GM12874 (cell line): Measurements from ENCODE around the gene PCDH9.

Source experiments
- TF ChIP-seq, protein P1 (sequence below): IDR thresholded peaks from 2 replicates; pipeline ENCODE4 v1.5.1; 2011; ENCODE audit warnings: low read depth, mild to moderate bottlenecking, control low read depth, low read length, moderate library complexity; ENCODE audit not compliant: insufficient read depth

The PCDH9 gene

DNA sequence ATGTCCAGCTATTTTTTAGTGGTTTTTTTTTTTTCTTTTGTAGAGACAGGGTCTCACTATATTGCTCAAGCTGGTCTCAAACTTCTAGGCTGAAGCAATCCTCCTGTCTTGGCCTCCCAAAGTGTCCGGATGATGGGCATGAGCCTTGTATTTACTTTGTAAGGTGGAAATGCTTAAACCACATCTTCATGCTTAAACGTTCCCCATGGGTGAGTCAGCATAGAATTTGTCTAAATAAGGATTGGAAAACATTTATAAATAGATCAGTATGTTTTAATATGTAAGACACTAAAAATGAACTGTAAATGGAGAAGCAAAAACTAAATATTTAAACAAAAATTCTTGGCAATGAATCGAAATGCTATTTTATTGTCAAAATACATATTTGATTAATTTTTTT, 698.0 kb downstream of the PCDH9 start:
- TF ChIP-seq, protein P1, sequence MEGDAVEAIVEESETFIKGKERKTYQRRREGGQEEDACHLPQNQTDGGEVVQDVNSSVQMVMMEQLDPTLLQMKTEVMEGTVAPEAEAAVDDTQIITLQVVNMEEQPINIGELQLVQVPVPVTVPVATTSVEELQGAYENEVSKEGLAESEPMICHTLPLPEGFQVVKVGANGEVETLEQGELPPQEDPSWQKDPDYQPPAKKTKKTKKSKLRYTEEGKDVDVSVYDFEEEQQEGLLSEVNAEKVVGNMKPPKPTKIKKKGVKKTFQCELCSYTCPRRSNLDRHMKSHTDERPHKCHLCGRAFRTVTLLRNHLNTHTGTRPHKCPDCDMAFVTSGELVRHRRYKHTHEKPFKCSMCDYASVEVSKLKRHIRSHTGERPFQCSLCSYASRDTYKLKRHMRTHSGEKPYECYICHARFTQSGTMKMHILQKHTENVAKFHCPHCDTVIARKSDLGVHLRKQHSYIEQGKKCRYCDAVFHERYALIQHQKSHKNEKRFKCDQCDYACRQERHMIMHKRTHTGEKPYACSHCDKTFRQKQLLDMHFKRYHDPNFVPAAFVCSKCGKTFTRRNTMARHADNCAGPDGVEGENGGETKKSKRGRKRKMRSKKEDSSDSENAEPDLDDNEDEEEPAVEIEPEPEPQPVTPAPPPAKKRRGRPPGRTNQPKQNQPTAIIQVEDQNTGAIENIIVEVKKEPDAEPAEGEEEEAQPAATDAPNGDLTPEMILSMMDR = no peak

DNA sequence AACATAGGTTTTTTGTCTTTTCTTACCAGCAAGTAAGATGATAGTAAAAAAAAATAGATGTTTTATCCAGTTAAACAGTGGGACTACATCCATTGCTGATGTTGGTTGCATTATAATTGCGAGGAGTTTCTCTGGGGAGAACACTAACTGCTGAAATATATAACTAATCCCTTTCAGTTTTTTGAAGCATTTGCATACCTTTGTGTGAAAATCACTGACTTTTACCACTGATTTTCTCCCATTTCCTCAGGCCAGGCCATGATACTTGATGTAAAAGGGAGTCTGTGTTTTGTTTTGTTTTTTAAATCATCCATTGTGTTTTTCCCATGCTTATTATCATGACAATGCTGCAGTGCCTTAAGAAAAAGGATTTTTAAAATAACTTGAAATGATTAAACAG, 699.5 kb downstream of the PCDH9 start:
- TF ChIP-seq, protein P1 = no peak

DNA sequence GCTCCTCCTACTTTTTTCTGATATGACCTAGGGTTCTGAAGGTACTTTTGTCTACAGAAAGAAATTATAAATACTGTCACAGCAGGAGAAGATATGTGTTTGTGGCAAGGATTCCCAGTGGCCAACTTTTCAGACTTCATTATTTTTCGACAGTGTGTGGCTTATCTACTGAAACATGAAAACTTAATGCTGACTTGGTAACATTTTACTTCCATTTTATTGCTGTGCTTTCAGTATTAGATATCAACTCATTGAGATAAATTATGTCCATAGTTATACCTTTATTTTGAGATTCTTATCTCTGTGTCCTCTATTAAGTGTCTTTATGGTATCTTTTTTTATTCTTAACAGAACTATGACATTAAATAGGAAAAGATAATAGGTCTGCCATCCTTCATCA, 700.0 kb downstream of the PCDH9 start:
- TF ChIP-seq, protein P1 = no peak

DNA sequence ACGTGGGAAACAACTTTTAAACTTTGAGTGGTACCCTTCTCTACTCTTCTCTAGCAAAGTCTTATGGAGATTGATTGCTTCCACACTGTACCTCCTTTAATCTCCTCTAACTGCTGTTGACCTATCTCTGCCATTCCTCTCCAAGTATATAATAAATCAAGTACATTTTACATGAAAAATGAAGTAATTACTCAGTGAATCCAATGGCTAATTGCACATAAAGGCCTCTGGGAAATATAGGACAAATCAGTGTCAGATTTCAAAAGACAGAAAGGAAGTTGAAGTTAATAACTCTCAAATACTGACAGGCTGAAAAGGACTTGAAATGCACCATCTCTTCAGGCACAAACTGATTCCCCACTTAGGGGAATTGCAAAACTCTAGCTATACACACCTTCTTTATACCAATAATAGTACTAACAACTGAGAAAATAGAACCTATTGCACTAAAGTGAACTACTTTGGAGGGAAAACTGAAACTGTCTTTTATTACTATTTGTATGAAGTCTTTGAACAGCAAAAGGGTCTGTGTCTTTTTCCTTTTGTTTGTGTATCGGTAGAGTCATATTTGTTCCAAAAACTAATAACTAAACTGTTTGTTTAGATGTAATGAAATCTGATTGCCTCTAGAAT, 701.1 kb downstream of the PCDH9 start:
- TF ChIP-seq, protein P1 = no peak

DNA sequence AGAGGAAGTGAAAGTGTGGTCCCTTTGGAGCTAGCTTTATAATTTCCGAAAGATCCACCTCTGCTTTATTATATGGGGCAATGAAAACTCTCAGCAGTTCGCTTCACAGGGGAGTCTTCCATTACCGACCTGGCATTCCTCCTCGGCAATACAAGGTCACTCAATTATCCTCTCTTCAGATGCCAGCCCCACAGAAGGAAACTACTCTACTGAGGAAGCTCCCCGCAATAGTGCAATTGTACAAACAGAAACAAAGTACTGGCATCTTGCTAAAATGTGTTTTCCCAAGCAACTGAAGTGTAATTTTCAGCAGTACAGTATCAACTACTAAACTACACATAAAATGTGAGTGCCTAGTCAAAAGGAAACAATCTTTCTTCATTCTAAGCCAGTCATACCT, 702.0 kb downstream of the PCDH9 start:
- TF ChIP-seq, protein P1 = no peak

DNA sequence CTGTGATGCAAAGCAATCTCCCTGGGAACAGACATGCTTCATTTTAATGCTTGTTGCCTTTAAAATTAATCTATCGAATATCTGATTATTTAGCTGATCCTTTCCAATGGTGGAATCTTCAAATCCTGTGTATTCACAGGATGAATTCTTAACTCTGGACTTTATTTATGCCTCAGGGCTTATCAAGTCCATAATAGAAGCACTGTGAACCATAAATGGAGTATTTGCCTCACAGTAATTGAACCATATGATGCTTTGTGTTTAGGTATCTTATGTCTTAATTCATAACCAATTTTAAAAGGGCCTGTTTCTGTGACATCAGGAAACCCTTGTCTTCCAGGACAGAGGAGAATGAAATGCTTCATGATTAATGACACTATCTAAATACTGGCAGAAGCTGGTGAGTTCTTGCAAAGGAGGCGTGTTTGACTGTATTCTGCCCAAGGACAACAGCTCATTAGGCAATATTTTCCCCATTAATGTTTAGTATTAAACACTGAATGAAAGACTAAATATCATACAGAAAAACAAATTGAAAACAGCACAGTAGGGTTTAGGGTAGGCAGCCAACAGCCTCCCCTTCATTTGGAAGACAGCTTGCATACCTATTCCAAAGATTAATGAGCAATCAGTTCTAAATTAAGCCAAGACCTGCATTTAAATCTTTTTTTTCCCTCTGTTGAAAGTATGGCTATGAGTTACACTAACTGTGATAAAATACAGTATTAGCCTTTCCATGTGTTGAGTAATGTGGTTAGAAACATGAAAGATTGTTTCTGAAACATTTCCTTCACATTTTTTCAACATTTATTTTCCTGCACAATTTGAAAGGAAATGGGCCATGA, 709.4 kb downstream of the PCDH9 start:
- TF ChIP-seq, protein P1 = no peak

DNA sequence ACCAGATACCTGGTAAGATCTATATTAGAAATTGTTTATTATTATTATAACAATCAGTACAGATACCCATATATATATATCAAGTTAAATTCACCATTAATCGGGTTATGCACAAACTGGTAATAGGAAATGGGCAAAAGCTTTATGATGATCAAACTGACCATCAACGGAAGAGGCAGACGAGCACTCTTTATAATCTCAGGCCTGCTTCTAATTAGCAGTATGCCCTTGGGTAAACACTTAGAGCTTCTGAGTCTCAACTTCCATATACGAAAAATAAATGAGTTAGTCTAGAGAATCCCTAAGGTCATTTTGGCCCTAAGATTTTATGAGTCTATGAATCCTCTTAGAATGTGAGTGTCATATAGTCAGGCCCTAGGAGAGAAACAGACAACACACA, 710.9 kb downstream of the PCDH9 start:
- TF ChIP-seq, protein P1 = no peak
